Tibial nerve (tissue), 4 donors: ENCODE results near the gene CPNE6. TPM values are rescaled to one million over a fixed set of nuclear protein-coding genes. Genes with fewer than 3 reads are reported as not detected.

Source experiments
- DNase-seq, 2 donors: peaks; one replicate each; pipeline ENCODE4 v3.0.0-alpha.2; 2019; ENCODE audit warnings: low spot score in 2 of 2
- H3K27ac ChIP-seq, 4 donors: fragments of 200-600 bp; sonication (generic) in 3 of 4; one replicate each; pipeline ENCODE4 v1.5.1; 2017 to 2019; ENCODE audit warnings: mild to moderate bottlenecking in 1 of 4
- H3K27me3 ChIP-seq, 2 donors: fragments of 200-600 bp; sonication (generic) in 1 of 2; one replicate each; pipeline versions ENCODE4 v1.5.1 to v1.6.0; 2017 to 2019
- H3K36me3 ChIP-seq, 3 donors: fragments of 200-600 bp; sonication (generic); one replicate each; pipeline ENCODE4 v1.5.1; 2018 to 2019
- H3K4me1 ChIP-seq, 4 donors: fragments of 200-600 bp; sonication (generic) in 3 of 4; one replicate each; pipeline ENCODE4 v1.5.1; 2017 to 2019
- H3K4me3 ChIP-seq, 4 donors: fragments of 200-600 bp; sonication (generic) in 3 of 4; one replicate each; pipeline ENCODE4 v1.5.1; 2017 to 2019; ENCODE audit warnings: mild to moderate bottlenecking in 1 of 4, moderate library complexity in 1 of 4
- H3K9me3 ChIP-seq, 4 donors: fragments of 200-600 bp; sonication (generic) in 3 of 4; one replicate each; pipeline ENCODE4 v1.5.1; 2017 to 2019
- CTCF ChIP-seq, 5 experiments: fragments of 200-600 bp in 3 of 5; fragments of 450-650 bp in 2 of 5; sonication (generic) in 3 of 5; IDR thresholded peaks; one replicate each; pipeline ENCODE4 v1.5.1; 2016 to 2019; ENCODE audit warnings: antibody characterized with exemption in 5 of 5, mild to moderate bottlenecking in 3 of 5, moderate library complexity in 2 of 5
- EP300 ChIP-seq, 2 donors: sonication (generic); formaldehyde crosslinking; IDR thresholded peaks; one replicate each; pipeline ENCODE4 v1.6.1; 2017; ENCODE audit warnings: antibody characterized with exemption in 2 of 2, mild to moderate bottlenecking in 1 of 2
- POLR2A ChIP-seq, 2 donors: fragments of 450-650 bp; IDR thresholded peaks; one replicate each; pipeline ENCODE4 v1.6.1; 2017; ENCODE audit warnings: antibody characterized with exemption in 2 of 2, mild to moderate bottlenecking in 2 of 2, moderate library complexity in 2 of 2
- WGBS, 2 donors: methylation state at CpG; one replicate each; pipeline ENCODE4 v1.1.5; 2018; 5-methylcytosine and 5-hydroxymethylcytosine counted together
- total RNA-seq, 4 donors: library from RNA; depleted of rRNA; stranded (reverse); fragments of >200 nt; gene quantifications; one replicate each; pipeline ENCODE4 v1.1.0, GENCODE V29; 2016

Gene CPNE6
- total RNA-seq, 4 donors from 2014 or later = not detected

GRCh38 chr14:24072881-24073877 is 1.8 kb downstream of the CPNE6 start:
- WGBS, 2 donors = 79 to 82% methylated on average over 19 to 26 of the region's 26 CpGs

GRCh38 chr14:24074625-24075484 is 3.5 kb downstream of the CPNE6 start:
- Histone ChIP-seq H3K9me3 (no peaks in the 10 kb centered on the region), H3K27me3 (peaks cover 0 to 58% of the 10 kb centered on the region in 2 donors), H3K27ac (no peak overlapping the region), H3K36me3 (no peaks in the 10 kb centered on the region), H3K4me3 (no peak overlapping the region), H3K4me1 (no peaks in the 10 kb centered on the region)
- WGBS, 2 donors = 74 to 75% methylated on average over 11 of the region's 11 CpGs
- DNase-seq = no peak
- no peak for TF ChIP-seq CTCF (IDR thresholded peaks at IDR 0.05)
- TF ChIP-seq EP300 (IDR thresholded peaks at IDR 0.05) = no peak
- no peak for TF ChIP-seq POLR2A (IDR thresholded peaks at IDR 0.05)

More at GRCh38 chr14:24072881-24073877, 1.8 kb downstream of the CPNE6 start:
- Histone ChIP-seq H3K4me3 (no peak overlapping the region), H3K27me3 (peaks cover 0 to 42% of the 10 kb centered on the region in 2 donors), H3K9me3 (no peaks in the 10 kb centered on the region), H3K36me3 (no peaks in the 10 kb centered on the region), H3K4me1 (no peaks in the 10 kb centered on the region), H3K27ac (no peak overlapping the region)
- no peak for DNase-seq
- TF ChIP-seq EP300 (IDR thresholded peaks at IDR 0.05) (no peak), CTCF (IDR thresholded peaks at IDR 0.05) (no peak), POLR2A (IDR thresholded peaks at IDR 0.05) (no peak)

GRCh38 chr14:24075485-24076301 is 4.3 kb downstream of the CPNE6 start:
- H3K4me1 ChIP-seq = peaks cover 0 to 3% (median under 1%) of the 10 kb centered on the region in 4 donors
- no peak overlapping the region for H3K4me3 ChIP-seq
- H3K36me3 ChIP-seq = no peaks in the 10 kb centered on the region
- TF ChIP-seq EP300 (IDR thresholded peaks at IDR 0.05) = no peak
- no peak for TF ChIP-seq POLR2A (IDR thresholded peaks at IDR 0.05)
- no peak for TF ChIP-seq CTCF (IDR thresholded peaks at IDR 0.05)
- H3K27me3 ChIP-seq = peaks cover 0 to 65% of the 10 kb centered on the region in 2 donors
- no peak overlapping the region for H3K27ac ChIP-seq
- 68 to 76% methylated on average over 11 of the region's 11 CpGs for WGBS, 2 donors
- no peaks in the 10 kb centered on the region for H3K9me3 ChIP-seq
- no peak for DNase-seq

GRCh38 chr14:24076302-24076601 is 4.9 kb downstream of the CPNE6 start:
- DNase-seq = no peak
- H3K9me3 ChIP-seq = no peaks in the 10 kb centered on the region
- peaks cover 0 to 61% of the 10 kb centered on the region in 2 donors for H3K27me3 ChIP-seq
- H3K36me3 ChIP-seq = no peaks in the 10 kb centered on the region
- 83 to 86% methylated on average over 10 of the region's 10 CpGs for WGBS, 2 donors
- TF ChIP-seq EP300 (IDR thresholded peaks at IDR 0.05) (no peak), POLR2A (IDR thresholded peaks at IDR 0.05) (no peak), CTCF (IDR thresholded peaks at IDR 0.05) (no peak)
- peaks cover 0 to 9% (median 3%) of the 10 kb centered on the region in 4 donors for H3K4me1 ChIP-seq
- no peak overlapping the region for H3K27ac ChIP-seq
- no peak overlapping the region for H3K4me3 ChIP-seq
